Mucosa of descending colon (tissue), 3 donors: ENCODE measurements around the gene IDH3A. TPM values are rescaled to one million over a fixed set of nuclear protein-coding genes. Genes with fewer than 3 reads are reported as not detected.

Experiments used
- ATAC-seq: fragments of 200-7000 bp; cut with Tn5 transposase; one replicate; pipeline ENCODE4 v1.9.1; 2020; ENCODE audit warnings: mild to moderate bottlenecking, moderate library complexity
- DNase-seq, 3 donors: peaks; one replicate each; pipeline ENCODE4 v3.0.0-alpha.2; 2020
- H3K36me3 ChIP-seq: fragments of 200-600 bp; one replicate; pipeline ENCODE4 v1.8.0; 2021; ENCODE audit warnings: low read depth, mild to moderate bottlenecking
- H3K4me1 ChIP-seq: fragments of 200-600 bp; one replicate; pipeline ENCODE4 v1.8.0; 2021; ENCODE audit warnings: low read depth, mild to moderate bottlenecking
- H3K4me3 ChIP-seq: fragments of 200-600 bp; one replicate; pipeline ENCODE4 v1.8.0; 2021; ENCODE audit warnings: mild to moderate bottlenecking
- H3K9me3 ChIP-seq: fragments of 200-600 bp; one replicate; pipeline ENCODE4 v1.8.0; 2021; ENCODE audit warnings: mild to moderate bottlenecking
- CTCF ChIP-seq: fragments of 200-600 bp; IDR thresholded peaks from one replicate; pipeline ENCODE4 v1.8.0; 2022; ENCODE audit warnings: antibody characterized with exemption, mild to moderate bottlenecking
- intact Hi-C, 2 donors: fragments of 100-400 bp; cut with DNase I in 1 of 2; cut with micrococcal nuclease in 1 of 2; formaldehyde crosslinking; loops; one replicate each; pipeline versions ENCODE4 v1.11.0 to v1.11.1; 2022; cut with DNase I, micrococcal nuclease
- total RNA-seq, 3 donors: library from RNA; stranded (reverse); fragmentation: NEBNext Ultra II Directional in 2 of 3; extraction: Animal tissue kit (Norgen Biotek cat#: 25700) in 2 of 3; gene quantifications; one replicate each; pipeline versions ENCODE4 v1.2.1 to v1.2.4, GENCODE V29; 2021 to 2023
- donor health status: DM: no; HTN: no; CAD: no; lungs with moderate emphysema.
- donor health status: DM: no; HTN: no; CAD: no.
- donor health status: DM: no; HTN: yes; CAD: no.

The IDH3A gene
- total RNA-seq, 3 donors from 2014 or later = 183 to 227 (median 207) TPM

DNA sequence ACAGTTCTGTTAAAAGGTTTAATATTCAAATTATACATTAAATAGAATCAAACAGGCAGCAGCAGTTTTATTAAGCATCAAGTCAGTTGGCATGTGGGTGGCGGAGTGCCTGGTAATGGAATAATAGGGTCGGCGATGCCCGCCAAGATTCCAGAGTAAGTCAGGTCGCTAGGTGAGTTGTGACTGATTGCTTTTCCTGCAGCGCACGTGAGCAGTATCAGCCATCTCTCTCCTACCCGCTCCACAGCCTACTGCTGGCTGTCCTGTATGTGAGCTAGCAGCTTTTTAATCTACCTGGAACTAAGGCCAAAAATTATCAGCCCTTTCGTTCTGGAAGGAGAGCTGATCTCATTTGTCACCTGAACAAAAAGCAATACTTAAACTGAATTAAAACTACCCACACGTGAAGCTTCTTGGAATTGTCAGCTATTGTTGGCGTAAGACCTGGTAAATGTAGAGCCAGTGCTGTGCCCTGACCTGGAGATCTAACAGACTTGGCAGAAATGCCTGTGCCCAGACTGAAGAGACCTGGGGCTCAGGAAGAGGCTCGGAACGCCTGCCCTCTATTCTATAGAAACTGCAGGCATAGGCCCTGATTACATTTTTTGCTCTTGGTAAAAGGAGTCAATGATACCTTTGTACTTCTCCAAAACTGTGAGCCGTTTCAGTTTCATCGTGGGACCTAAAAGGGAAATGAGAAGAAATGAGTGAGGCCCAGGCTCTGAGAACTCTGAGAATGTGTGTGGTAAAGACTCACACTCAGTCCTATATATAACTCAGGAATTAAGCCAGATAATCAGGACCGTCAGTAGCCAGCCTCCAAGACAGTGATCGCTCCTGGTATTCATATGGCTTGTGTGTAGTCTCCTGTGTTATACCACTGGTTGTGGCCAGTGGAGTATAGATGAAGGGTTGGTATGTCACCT lies 21.9 kb downstream of the IDH3A start:
- Histone ChIP-seq H3K4me3 (no peak overlapping the region), H3K9me3 (no peaks in the 10 kb centered on the region), H3K4me1 (no peaks in the 10 kb centered on the region), H3K36me3 (peaks cover 5% of the 10 kb centered on the region)
- DNase-seq (no peak), ATAC-seq (peak; percentile 66)
- TF ChIP-seq CTCF = no peak
- intact Hi-C loops = loop anchor here in 1 of 2 donors (10.0 kb wide), 1 partner anchor 74 kb away; no protein-coding TSS in a partner anchor

- DNase-seq = no peak
- peaks cover 5% of the 10 kb centered on the region for H3K36me3 ChIP-seq
- no peak overlapping the region for H3K4me3 ChIP-seq
- H3K9me3 ChIP-seq = no peaks in the 10 kb centered on the region
- intact Hi-C loops = loop anchor here in 1 of 2 donors (10.0 kb wide), 1 partner anchor 73 kb away; no protein-coding TSS in a partner anchor
- ATAC-seq = no peak
- no peak for TF ChIP-seq CTCF
- H3K4me1 ChIP-seq = no peaks in the 10 kb centered on the region
Measured at GRCh38 chr15:78171864-78172472, 22.8 kb downstream of the IDH3A start.

GRCh38 chr15:78174401-78174800 lies 25.2 kb downstream of the IDH3A start:
- no peaks in the 10 kb centered on the region for H3K9me3 ChIP-seq
- peaks cover 5% of the 10 kb centered on the region for H3K36me3 ChIP-seq
- ATAC-seq = peak; percentile 25
- peak in 1 of 3 donors; percentile 12 for DNase-seq
- no peak for TF ChIP-seq CTCF
- intact Hi-C loops = loop anchor here in 1 of 2 donors (10.0 kb wide), 1 partner anchor 70 kb away; no protein-coding TSS in a partner anchor
- no peak overlapping the region for H3K4me3 ChIP-seq
- no peaks in the 10 kb centered on the region for H3K4me1 ChIP-seq

DNA sequence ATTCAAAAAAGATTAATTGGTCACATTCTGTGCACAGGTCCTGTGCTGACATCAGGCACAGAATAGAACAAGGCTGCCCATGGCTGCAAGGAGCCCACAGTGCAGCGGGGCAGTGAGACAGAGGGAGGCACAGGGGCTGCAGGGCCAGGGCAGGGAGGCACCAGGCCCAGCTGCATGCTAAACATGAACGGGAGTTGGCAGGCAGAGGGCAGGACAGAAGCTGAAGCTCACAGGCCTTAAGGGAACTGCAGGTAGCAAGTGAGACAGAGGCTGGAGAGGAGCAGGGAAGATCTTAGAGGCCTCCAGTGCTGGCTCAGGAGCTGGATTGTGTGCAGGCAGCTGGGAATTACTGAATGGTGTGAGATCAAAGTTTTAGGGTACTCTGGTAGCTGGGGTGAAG lies 26.2 kb downstream of the IDH3A start:
- DNase-seq (no peak), ATAC-seq (no peak)
- Histone ChIP-seq H3K4me1 (no peaks in the 10 kb centered on the region), H3K9me3 (no peaks in the 10 kb centered on the region), H3K4me3 (no peak overlapping the region), H3K36me3 (peaks cover 5% of the 10 kb centered on the region)
- TF ChIP-seq CTCF = no peak
- intact Hi-C loops = loop anchor here in 1 of 2 donors (10.0 kb wide), 1 partner anchor 69 kb away; no protein-coding TSS in a partner anchor

GRCh38 chr15:78177447-78177873 lies 28.3 kb downstream of the IDH3A start:
- ATAC-seq = peak; percentile 49

More at GRCh38 chr15:78177447-78177873, 28.3 kb downstream of the IDH3A start:
- no peaks in the 10 kb centered on the region for H3K9me3 ChIP-seq
- H3K4me3 ChIP-seq = no peak overlapping the region
- DNase-seq = peak in 2 of 3 donors; percentile 66 to 68
- no peaks in the 10 kb centered on the region for H3K4me1 ChIP-seq
- no peak for TF ChIP-seq CTCF
- H3K36me3 ChIP-seq = no peaks in the 10 kb centered on the region
- intact Hi-C loops = loop anchor here in 1 of 2 donors (10.0 kb wide), 1 partner anchor 67 kb away; no protein-coding TSS in a partner anchor
